ENCODE results near the gene TSBP1. TPM values are rescaled to one million over a fixed set of nuclear protein-coding genes. Genes with fewer than 3 reads are reported as not detected.
"Not testable (repeated sequence)": the region's sequence is repeated elsewhere in the genome, so short reads cannot be mapped to it uniquely, and the experiment has no call there.

The TSBP1 gene
- total RNA-seq, 1 donor from 2014 or later, result not detected

- no peak for DNase-seq
Observed at GRCh38 chr6:32288426-32288825, 83.3 kb downstream of the TSBP1 start.

GRCh38 chr6:32273801-32274577, 97.7 kb downstream of the TSBP1 start:
- DNase-seq, result not testable (repeated sequence)

DNA sequence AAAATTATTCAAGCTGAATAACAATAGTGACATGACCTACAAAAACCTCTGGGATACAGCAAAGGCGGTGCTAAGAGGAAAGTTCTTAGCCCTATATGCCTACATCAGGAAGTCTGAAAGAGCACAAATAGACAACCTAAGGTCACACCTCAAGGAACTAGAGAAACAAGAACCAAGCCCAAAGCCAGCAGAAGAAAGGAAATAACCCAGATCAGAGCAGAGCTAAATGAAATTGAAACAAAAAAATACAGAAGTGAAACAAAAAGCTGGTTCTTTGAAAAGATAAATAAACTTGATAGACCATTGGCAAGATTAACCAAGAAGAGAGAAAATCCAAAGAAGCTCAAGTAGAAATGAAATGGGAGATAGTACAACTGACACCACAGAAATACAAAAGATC, 100.3 kb downstream of the TSBP1 start:
- no peak for DNase-seq

- not testable (repeated sequence) for DNase-seq
Observed at GRCh38 chr6:32268459-32268858, 103.2 kb downstream of the TSBP1 start.

- no peak for DNase-seq
Observed at GRCh38 chr6:32267035-32267434, 104.7 kb downstream of the TSBP1 start.

GRCh38 chr6:32257262-32257661, 114.4 kb downstream of the TSBP1 start:
- not testable (repeated sequence) for DNase-seq

- peak; percentile 53 for DNase-seq
Observed at GRCh38 chr6:32255199-32256153, 116.2 kb downstream of the TSBP1 start.

GRCh38 chr6:32254761-32255198, 116.9 kb downstream of the TSBP1 start:
- DNase-seq, result no peak

DNA sequence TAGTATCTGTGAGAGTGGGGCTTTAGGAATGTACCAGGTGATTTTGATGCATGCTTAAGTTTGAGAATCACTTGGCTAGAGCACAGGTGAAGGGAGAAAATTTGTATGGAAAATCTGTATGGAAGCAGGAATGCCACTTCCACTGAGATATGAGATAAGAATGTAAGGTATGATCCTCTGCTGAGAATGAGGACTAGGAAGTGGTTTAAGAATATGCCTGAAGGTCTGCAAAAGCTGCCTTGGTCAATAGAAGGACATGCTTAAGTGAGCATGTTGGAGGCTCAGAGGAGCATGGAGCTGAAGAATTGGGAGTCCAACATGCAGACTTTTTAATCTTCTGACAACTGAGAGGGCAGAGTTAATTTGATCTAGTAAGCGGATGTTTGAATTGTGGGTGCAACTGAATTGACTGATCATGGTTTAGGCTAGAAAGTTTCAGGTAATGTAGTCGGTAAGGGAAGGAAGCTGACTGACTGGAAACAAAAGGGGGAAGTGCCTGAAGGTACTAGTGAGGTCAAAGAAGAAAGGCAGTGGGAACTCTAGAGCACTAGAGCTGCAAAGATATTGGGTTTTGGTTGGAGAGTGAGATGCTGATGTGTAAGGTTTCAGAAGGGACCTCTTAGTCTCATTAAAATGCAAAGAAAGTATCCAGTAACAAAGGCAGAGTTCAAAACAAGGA, 119.2 kb downstream of the TSBP1 start:
- no peak for DNase-seq

DNA sequence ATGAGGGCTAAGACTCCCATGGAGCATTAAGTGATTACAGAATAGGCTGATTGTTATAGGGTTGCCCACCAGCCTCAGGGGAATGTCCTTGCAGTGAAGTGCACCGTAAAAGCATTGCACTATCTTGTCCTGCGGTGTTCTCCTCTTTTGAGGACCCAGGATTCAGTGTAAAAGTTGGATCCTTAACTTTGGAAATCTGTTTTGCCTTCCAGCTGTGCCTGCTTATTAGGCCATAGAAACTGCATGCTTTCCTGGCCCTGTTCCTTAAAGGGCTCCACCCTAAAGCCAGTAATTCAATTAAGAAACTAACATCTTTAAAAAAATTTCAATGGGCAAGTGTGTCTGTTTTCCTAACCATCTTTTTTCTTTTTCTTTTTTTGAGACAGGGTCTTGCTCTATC, 122.4 kb downstream of the TSBP1 start:
- no peak for DNase-seq

DNA sequence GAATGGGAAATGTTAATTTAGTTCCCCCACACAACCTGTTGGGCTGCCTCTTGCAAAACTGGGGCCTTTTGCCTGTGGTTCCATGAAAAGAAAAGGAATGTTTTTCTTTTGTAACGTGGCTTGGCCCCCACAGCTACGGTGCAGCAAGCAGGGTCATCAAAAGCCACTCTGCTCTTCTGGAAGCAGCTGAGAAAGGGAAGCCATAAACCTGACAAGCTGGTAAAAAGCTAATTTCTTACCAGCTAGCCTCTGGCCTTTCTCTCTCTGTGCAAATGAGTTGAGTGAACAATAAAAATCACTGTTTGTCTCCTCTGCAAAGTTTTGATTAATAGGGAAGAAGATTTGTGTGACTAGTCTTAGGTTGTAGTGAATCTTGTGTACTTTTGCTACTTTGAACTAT, 124.3 kb downstream of the TSBP1 start:
- DNase-seq, result no peak

DNA sequence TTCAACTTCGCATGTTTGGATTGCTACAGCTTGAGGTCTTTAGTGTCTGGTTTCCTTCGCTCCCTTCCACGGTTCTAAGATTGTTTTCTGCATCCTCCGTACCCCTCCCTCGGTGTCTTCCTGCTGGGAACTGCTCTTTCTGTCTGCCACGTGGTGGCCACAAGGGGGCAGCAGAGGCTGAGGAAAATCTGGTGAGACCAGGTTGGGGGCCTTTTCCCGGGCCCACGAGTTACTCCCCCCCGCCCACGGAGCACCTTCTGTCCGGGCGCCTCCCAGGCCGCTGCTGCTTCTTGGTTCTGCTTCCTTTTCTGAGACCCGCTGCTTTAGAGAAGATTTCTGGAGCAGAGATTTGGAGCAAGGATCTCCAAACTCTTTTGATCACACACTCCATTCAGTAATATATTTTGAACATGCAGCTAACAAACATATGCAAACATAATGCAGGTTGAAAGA, 126.7 kb downstream of the TSBP1 start:
- peak; percentile 40 for DNase-seq

GRCh38 chr6:32244270-32244669, 127.4 kb downstream of the TSBP1 start:
- no peak for DNase-seq

Small RNA genes within 50 kb of the gene (small RNA-seq; reads per million reads assigned to genes)
- not detected for gene RNU6-603P

Other genes with a start within 250 kb of the TSBP1 start
- 15.4 TPM for gene ATF6B, start 243.7 kb downstream of the TSBP1 start, total RNA-seq
- gene FKBPL, start 241.6 kb downstream of the TSBP1 start, total RNA-seq, result 3.3 TPM
- gene PRRT1, start 220.0 kb downstream of the TSBP1 start, total RNA-seq, result 0.78 TPM
- gene PPT2, start 217.8 kb downstream of the TSBP1 start, total RNA-seq, result 15.1 TPM
- 7.5 TPM for gene EGFL8, start 207.3 kb downstream of the TSBP1 start, total RNA-seq
- 13.6 TPM for gene AGPAT1, start 195.8 kb downstream of the TSBP1 start, total RNA-seq
- gene RNF5, start 193.5 kb downstream of the TSBP1 start, total RNA-seq, result 71.7 TPM
- gene AGER, start 187.7 kb downstream of the TSBP1 start, total RNA-seq, result 0.78 TPM
- 18.1 TPM for gene PBX2, start 181.7 kb downstream of the TSBP1 start, total RNA-seq
- gene GPSM3, start 179.3 kb downstream of the TSBP1 start, total RNA-seq, result 0.78 TPM
- 5.0 TPM for gene NOTCH4, start 147.8 kb downstream of the TSBP1 start, total RNA-seq
- gene BTNL2, start 35.3 kb upstream of the TSBP1 start, total RNA-seq, result not detected
- gene HLA-DRA, start 68.0 kb upstream of the TSBP1 start, total RNA-seq, result 3.9 TPM
- gene HLA-DRB5, start 158.4 kb upstream of the TSBP1 start, total RNA-seq, result not detected
- 0.16 TPM for gene HLA-DRB1, start 217.9 kb upstream of the TSBP1 start, total RNA-seq

Measured in occipital lobe (tissue), 3 donors.